H7 (cell line): ENCODE results near the gene TRPC4. TPM values are rescaled to one million over a fixed set of nuclear protein-coding genes. Genes with fewer than 3 reads are reported as not detected.
A peak's percentile ranks its signal among the peaks of the same experiment; 100 is the strongest.

Experiments used
- DNase-seq: peaks from one replicate; pipeline ENCODE4 v3.0.0; 2012
- H3K27me3 ChIP-seq: 2 replicates; pipeline ENCODE4 v1.6.0; 2011; ENCODE audit warnings: mild to moderate bottlenecking, low read length; ENCODE audit not compliant: control insufficient read depth, insufficient read depth
- H3K36me3 ChIP-seq: replicated peaks from 2 replicates; pipeline ENCODE4 v1.5.1; 2011; ENCODE audit warnings: low read length; ENCODE audit not compliant: control insufficient read depth, insufficient read depth
- H3K4me3 ChIP-seq: 2 replicates; pipeline ENCODE4 v1.5.1; 2011; ENCODE audit warnings: low read depth, mild to moderate bottlenecking, control low read depth, low read length, moderate library complexity; ENCODE audit not compliant: insufficient read depth
- total RNA-seq: library from RNA; depleted of rRNA; stranded (reverse); fragments of >200 nt; shearing (Covaris generic); gene quantifications from 2 replicates; pipeline ENCODE4 v1.2.3, GENCODE V29; 2014

The TRPC4 gene
- total RNA-seq, 1 experiment from 2014 or later = 3.8 TPM

DNA sequence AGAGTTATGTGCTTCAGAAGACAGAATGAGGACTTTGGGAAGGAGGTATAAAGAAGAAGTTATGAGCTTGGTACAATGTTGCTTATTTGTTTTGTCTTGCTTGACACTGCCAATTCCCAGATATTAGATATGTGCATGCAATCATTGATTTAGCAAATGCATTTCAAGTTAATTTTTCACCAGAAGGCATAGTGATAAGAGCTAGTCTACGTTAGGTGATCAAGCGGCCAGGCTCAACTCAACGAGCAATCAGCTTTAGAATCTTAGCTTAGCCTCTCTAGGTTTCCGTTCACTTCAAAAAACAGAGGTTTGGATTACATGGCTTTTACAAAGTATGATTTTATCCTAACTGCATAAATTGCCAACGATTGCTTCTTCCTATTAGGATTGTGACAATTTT is 189.4 kb downstream of the TRPC4 start:
- no peak overlapping the region for H3K4me3 ChIP-seq
- no peak for DNase-seq
- no peaks in the 10 kb centered on the region for H3K36me3 ChIP-seq
- H3K27me3 ChIP-seq = no peaks in the 10 kb centered on the region

DNA sequence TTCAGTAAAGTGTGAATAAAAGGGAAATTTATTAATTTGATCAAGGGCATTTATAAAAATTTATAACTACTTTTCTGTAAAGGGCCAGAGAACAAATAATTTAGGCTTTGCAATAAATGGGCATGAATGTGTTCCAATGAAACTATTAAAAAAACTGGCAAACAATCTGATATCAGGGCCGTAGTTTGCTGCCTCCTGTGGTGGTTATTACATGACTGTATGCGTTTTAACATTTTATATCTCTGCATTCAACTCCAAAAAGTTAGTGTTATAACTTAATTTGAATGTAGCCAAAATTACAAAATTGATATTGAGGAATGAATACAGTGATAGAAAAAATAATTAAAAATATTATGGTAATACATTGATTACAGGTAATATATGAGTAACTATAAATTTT is 190.5 kb downstream of the TRPC4 start:
- Histone ChIP-seq H3K4me3 (no peak overlapping the region), H3K27me3 (no peaks in the 10 kb centered on the region), H3K36me3 (no peaks in the 10 kb centered on the region)
- DNase-seq = no peak

GRCh38 chr13:37669845-37670244 is 199.7 kb downstream of the TRPC4 start:
- Histone ChIP-seq H3K4me3 (no peak overlapping the region), H3K27me3 (no peaks in the 10 kb centered on the region), H3K36me3 (no peaks in the 10 kb centered on the region; the same call in 1 of the 2 replicates)
- no peak for DNase-seq

DNA sequence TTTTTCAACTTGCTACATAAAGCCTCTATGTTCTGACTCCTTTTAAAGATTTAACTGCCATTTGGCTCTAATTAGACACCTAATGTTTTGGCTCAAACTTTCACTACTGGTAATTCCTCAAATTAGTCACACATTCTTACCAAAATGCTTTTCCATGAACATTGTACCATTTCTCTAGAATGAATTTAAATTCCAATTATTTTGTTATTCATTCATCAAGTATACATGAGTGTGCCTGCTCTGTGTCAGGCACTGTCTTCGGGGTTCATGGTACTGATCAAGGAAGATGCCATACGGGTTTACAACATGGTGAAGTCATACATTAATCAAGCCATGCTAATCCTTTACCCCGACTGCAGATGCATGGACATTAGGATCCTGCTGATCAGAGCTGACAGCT is 201.9 kb downstream of the TRPC4 start:
- Histone ChIP-seq H3K4me3 (no peak overlapping the region), H3K36me3 (no peaks in the 10 kb centered on the region; the same call in 1 of the 2 replicates), H3K27me3 (no peaks in the 10 kb centered on the region)
- no peak for DNase-seq

DNA sequence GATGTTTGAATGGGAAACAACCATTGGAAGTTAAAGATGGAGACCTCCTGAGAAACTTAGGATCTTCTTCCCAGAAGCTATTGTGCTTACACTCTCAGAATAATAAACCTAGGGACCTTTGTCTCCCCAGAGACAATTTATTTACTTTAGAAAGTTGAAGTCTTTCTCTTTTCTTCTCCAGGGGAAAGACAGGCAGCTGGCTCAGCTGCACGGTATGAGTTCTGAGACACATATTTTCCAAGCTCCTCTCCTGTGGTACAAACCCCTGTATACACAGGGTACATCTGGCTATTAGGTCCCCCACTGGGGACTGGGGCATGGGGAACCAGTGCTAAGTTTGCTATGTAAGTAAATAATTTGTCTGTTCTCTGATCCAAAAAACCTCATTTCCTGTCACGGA is 203.5 kb downstream of the TRPC4 start:
- H3K27me3 ChIP-seq = no peaks in the 10 kb centered on the region
- no peaks in the 10 kb centered on the region; the same call in 1 of the 2 replicates for H3K36me3 ChIP-seq
- H3K4me3 ChIP-seq = no peak overlapping the region
- no peak for DNase-seq

- no peak for DNase-seq
- Histone ChIP-seq H3K36me3 (no peaks in the 10 kb centered on the region; the same call in 1 of the 2 replicates), H3K4me3 (no peak overlapping the region), H3K27me3 (no peaks in the 10 kb centered on the region)
Observed at GRCh38 chr13:37665420-37665819, 204.2 kb downstream of the TRPC4 start.

DNA sequence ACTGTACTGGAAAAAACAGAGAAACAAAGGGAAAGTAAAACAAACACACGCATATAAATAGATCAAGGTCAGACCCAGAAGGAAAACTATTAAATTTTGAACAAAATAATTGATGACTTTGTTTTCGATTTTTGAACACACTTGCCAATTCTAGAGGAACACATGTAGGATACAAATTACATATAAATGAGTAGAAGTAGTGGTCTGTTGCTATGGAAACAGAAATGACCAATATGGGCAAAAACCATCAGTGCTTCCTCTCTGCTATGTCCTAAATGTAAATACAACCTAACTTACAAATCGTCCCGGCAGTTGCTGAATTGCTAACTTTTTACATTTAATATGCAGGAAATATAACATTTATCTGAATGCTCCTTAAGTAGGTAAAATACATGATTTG is 205.8 kb downstream of the TRPC4 start:
- H3K4me3 ChIP-seq = no peak overlapping the region
- no peaks in the 10 kb centered on the region for H3K27me3 ChIP-seq
- no peaks in the 10 kb centered on the region; the same call in 1 of the 2 replicates for H3K36me3 ChIP-seq
- no peak for DNase-seq

GRCh38 chr13:37662624-37663023 is 206.9 kb downstream of the TRPC4 start:
- no peaks in the 10 kb centered on the region; the same call in 1 of the 2 replicates for H3K36me3 ChIP-seq
- no peak for DNase-seq
- H3K27me3 ChIP-seq = no peaks in the 10 kb centered on the region
- H3K4me3 ChIP-seq = no peak overlapping the region

GRCh38 chr13:37657956-37658355 is 211.6 kb downstream of the TRPC4 start:
- no peak for DNase-seq
- Histone ChIP-seq H3K4me3 (no peak overlapping the region), H3K27me3 (no peaks in the 10 kb centered on the region), H3K36me3 (no peaks in the 10 kb centered on the region)

- Histone ChIP-seq H3K4me3 (no peak overlapping the region), H3K27me3 (no peaks in the 10 kb centered on the region), H3K36me3 (no peaks in the 10 kb centered on the region)
- DNase-seq = no peak
Observed at GRCh38 chr13:37657134-37657533, 212.4 kb downstream of the TRPC4 start.

DNA sequence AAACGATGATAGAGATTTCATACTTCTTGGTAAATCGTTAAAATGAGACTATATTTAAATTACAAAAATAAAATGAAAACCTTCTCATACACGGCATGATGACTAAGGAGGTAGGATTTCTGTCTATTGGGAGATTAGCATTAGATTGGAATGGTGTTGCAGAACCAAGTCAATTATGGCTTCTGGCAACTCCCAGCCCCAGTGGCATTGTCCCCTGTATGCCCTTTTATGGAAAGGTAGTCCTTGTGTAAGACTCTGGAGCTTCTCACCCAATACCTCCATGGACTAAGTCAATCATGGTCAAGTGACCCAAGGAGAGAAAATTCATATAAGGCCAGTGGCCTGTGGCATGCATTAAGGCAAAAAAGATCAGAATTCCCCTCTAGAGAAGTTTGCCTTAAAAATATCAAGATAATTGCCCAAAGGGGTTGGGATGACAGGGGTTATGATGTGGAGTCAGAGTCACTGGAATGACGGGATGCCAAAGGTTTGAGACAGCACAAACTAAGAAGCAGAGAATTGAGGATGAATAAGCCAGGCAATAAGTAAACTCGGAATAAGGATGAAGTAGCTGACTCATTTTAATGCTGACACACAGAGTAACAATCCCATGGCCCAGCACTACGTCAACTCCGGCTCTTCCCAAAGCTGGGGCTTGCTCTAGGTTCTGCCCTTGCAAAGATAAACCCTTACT is 213.2 kb downstream of the TRPC4 start:
- Histone ChIP-seq H3K36me3 (no peaks in the 10 kb centered on the region), H3K4me3 (no peak overlapping the region), H3K27me3 (no peaks in the 10 kb centered on the region)
- no peak for DNase-seq

- Histone ChIP-seq H3K4me3 (no peak overlapping the region), H3K36me3 (no peaks in the 10 kb centered on the region), H3K27me3 (no peaks in the 10 kb centered on the region)
- no peak for DNase-seq
Observed at GRCh38 chr13:37652596-37652995, 217.0 kb downstream of the TRPC4 start.

DNA sequence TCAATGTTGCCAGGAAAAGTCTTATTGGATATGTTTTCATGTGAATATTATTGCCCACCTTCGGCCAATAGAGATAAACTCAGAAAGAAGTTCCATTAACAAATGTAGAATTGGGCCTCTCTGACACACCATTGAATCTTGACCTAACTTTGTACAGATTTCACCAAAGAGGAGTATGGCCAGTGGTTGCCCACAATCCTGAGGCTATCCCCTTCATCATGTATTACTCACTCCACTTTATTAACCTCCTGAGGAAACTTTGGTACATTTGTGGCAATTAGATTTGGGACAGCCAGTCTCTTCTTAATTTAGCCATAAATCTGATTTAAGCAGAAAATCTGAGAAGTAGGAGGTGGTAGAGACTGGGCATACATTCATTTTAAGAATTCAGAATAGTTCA is 217.7 kb downstream of the TRPC4 start:
- DNase-seq = no peak
- H3K36me3 ChIP-seq = no peaks in the 10 kb centered on the region
- no peaks in the 10 kb centered on the region for H3K27me3 ChIP-seq
- H3K4me3 ChIP-seq = no peak overlapping the region

DNA sequence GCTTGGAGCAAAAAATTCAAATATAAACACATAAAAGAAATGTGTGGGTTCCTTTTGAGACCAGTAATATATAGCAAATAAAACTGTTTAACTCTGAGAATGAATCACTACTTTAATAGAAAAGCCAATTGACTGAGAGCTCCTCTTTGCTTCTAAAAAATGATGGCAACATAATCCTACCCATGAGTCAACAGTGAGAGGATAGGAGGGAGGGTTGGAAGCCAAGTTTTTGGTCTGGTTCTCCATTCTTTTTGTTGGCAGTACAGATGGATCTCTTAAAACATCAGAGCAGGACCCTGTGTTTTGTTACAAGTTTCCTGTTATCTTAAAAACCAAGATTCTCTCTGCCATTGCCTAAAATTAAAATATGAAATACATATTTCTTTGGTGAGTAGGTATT is 221.0 kb downstream of the TRPC4 start:
- no peak for DNase-seq
- no peaks in the 10 kb centered on the region for H3K36me3 ChIP-seq
- H3K4me3 ChIP-seq = no peak overlapping the region
- H3K27me3 ChIP-seq = no peaks in the 10 kb centered on the region

- peak; percentile 3 for DNase-seq
- H3K36me3 ChIP-seq = no peaks in the 10 kb centered on the region
- H3K4me3 ChIP-seq = no peak overlapping the region
- no peaks in the 10 kb centered on the region for H3K27me3 ChIP-seq
Observed at GRCh38 chr13:37647031-37647650, 222.4 kb downstream of the TRPC4 start.
